Umbilical cord (tissue), 2 donors: ENCODE results near the gene CISH. TPM values are rescaled to one million over a fixed set of nuclear protein-coding genes. Genes with fewer than 3 reads are reported as not detected.
A peak's percentile ranks its signal among the peaks of the same experiment; 100 is the strongest.

Experiments
- DNase-seq: peaks from one replicate; pipeline ENCODE4 v3.0.0-alpha.2; 2015; ENCODE audit warnings: low spot score
- total RNA-seq: library from RNA; depleted of rRNA; stranded (reverse); fragments of >200 nt; gene quantifications from one replicate; pipeline ENCODE4 v1.2.3, GENCODE V29; 2014; ENCODE audit warnings: low replicate concordance; ENCODE audit not compliant: insufficient read depth

The CISH gene
- total RNA-seq, 1 donor from 2014 or later = 5.5 TPM

DNA sequence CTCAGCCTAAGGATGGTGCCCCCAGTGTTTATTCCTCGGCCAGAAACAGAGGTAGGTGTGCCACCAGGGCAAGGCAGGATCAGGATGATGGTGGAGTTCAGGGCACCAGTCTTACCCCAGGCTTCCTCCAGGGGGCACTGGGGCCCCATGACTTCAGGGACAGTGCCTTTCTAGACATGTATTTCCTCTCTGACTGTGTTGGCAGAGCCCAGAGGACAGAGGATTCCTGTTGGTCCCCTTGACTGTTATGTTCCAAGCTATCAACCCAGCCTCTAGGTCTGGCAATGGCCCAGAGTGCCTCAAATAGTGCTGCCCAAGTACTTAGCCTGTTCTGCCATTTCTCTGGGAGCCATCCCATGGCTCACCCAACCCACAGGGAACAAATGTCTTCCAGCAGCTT lies 39.4 kb downstream of the CISH start:
- DNase-seq = peak; percentile 72

DNA sequence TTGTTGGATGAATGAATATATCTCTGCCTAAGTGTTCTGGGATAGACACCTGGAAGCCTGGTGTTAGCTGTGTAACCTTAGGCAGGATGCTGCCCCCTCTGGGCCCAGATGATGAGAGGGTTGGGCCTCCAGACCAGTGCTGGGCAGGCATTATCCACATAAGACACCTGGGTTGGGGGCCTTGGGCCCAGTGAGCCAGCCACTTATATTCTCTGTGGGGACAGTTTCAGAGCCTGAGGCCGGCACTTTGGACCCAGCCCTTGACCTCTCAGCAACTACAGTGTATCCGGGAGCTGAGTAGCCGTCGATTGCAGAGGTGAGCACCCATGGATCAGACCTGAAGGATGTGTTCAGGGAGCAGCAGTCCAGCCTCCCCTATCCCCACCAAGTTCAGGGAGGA lies 40.1 kb downstream of the CISH start:
- DNase-seq = no peak

DNA sequence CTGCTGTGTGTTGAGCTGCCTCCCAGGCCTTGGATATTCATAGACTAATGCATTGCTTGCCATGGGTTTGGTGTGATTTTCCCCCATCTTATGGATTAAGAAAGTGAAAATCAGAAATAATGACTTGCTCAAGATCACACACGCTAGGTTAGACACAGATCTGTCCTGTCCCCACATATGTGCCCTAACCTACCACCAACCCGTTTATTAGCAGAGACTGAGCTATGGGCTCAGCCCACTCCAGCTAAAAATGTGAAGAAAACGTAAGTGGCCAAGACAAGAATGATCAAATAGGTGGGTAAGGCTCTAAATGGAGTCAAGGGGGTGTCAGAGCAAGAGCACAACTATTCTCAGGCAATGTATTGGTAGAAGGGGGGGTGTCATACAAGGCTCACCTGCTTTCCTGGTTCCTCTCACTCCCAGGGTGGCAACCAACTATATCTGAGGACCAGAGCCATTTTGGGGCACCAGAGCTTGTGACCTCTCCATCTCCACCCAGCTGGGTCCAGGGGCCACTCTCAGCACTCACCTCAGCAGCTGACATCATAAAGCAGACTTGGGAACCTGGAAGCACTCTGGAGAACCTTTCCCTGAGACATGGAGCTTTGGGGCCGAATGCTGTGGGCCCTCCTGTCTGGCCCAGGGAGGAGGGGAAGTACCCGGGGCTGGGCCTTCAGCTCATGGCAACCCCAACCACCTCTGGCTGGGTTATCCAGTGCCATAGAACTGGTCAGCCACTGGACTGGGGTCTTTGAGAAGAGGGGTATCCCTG lies 40.9 kb downstream of the CISH start:
- no peak for DNase-seq

DNA sequence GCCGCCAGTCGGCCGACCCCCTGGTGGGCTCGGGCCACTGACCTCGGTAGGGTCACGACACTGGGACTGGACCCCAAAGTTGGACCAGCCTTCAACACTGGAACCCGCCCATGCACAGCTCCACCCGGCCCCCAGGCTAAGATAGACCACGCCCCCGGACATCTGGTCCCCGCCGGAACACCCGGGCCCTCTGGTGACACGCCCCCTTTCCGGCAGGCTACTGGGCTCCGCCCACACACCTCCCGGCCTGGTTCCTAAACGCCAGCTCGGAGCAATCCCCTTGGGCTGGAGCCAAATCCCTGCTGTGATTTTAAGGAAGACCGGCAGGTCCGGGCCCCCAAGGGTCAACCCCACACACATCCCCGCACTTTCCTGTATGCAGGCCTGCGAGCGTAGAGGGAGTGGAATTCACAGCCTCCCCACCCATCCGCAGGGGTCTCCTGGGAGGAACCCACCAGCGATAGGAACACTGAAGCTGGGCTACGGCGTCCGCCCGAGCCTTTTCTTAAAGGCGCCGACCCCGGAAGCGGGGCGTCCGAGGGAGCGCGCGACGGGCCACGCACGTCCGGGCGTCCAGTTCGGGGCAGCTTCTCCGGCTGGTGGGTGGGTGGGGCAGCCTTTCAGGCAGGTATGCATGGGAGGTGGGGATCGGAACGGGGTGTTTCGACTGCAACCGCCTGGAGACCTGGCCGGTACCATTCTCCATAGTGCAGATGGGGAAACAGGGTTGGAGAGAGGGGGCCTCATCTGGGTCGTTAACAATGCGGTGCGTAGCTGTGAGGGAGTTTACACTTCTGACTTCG lies 42.4 kb downstream of the CISH start, which contains the start of gene HEMK1:
TSS of gene HEMK1 (plus strand) at position 576 of the 803 bp plus-strand sequence. CDS start 1,583 bp downstream, outside the sequence.
- DNase-seq = peak; percentile 98

DNA sequence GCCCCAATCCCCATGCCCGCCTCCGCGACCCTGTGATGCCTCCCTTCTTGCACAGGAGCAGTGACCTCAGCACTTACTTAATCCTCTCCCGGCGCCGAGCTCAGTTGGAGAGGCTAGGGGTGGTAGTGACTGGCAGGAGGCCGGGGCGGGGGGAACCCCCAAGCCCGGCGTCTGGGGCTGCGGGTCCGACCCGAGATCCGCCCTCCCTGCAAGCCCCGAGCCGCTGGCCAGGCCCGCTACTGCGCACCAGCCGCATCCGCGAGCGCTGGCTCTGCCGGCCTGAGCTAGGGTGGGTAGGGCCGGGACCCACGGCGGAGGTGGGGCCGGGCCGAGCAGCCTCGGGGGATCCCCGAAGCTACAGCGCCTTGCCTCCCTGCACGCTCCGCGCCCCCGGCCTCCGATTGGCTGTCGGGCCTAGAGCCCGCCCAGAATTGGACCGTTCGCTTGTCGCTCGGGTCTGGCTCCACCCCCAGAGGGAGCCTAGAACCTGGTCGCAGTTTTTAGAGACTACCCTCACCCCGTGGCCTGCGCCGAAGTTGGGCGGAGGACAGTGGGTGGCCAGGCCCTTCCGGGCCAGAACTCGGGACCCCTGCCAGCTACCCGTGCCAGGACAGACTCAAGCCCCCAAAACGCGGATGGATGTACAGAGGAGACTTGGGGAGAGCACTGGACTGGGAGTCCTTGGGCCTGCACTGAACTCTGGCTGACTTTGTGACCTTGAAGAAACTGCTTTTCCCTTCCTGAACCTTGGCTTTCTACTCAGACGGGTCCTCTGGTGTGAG lies 44.0 kb downstream of the CISH start, which contains the start of gene C3orf18:
TSS of gene C3orf18 (minus strand) at position 362 of the 782 bp plus-strand sequence. CDS start 2,048 bp downstream, outside the sequence.
- DNase-seq = peak; percentile 95

DNA sequence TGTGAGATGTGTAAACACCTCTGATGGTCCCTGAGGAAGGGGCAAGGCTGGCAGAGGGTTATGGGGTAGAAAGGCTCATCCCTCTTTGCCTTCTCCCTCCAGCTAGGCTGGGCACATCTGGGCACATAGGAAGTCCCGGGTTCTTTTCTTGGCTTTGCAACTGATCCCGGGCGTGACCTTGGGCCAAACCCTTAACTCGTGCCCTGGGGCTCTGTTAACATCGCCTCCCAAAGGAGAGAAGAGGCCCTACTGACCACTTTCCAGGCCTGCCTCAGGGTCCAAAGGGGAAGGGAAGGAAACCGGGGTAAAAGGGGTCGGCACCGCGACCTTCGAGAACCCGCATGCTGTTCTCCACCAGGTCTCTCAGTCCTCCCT lies 44.6 kb downstream of the CISH start:
- no peak for DNase-seq

DNA sequence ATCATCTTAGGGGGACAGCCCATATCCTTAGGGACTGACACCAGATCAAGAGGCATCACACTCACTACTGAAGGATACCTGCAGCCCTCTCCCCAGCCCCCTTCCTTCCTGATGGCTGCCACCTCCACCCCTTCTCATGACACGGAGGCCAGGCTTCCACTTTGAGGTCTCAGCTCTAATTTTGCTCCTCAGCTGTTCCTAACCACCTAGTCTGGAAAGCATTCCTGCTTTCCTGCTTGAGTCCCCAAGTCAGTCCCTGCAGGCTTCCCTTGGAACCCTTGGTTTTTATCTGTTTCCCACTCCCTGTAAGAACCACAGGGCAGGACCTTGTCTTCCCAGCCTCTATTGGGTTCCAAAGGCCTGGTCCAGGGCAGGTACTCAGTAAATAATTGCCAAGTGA lies 47.3 kb downstream of the CISH start:
- no peak for DNase-seq

DNA sequence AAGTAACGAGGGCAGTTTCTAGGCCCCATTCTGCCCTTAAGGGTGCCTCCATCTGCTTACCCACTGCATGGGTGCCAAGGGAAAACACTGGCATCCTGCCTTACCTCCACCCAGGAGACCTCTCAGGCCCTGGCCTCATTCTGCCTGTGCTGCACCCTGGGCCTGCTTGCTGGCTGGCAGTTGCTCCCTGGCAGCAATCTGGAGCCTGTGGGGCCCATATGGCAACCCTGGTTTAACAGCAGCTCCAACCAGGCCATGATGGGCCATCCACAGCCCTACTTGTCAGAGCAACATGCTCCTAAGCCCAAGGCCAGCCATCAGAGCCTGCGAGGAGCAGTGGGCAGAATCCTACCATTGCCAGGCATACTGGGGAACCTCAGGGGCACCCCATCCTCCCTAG lies 47.7 kb downstream of the CISH start:
- DNase-seq = no peak

DNA sequence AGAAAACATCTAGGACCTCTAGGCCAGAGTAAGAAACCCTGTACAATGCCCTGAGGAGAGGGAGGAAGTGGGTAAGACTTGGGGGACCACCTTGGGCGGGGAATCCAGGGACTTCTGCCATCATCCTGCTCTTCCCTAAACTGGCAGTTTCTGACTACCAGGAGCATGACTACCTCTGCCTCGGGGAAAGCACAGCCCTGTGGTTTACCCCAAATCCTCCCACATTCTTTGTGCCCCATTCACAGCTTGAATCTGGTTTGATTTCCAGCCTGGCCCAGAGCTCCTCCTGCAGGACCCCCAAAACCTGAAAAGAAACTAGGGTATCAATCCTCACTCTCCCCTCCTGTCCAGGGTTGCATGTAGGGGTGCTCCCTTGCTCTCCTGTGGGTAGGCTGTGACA lies 48.7 kb downstream of the CISH start:
- DNase-seq = no peak

DNA sequence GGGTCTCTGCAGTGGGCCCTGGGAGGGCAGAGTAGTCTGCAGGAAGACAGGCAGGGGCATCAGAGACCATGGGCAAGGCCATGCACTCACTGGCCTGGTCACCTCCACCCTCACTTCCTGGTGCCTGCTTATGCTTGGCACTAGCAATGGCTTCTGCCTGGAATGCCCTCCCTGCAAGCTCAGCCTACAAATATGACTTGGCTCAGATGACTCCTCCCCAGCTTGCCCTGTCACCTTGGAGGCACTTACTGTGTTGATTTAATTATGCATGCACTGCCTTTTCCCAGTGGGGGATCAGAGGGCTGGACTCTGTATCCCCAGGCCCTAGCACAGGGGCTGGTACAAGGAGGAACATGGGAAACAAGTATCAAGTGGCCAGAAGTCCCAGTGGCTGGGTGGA lies 51.9 kb downstream of the CISH start:
- no peak for DNase-seq

DNA sequence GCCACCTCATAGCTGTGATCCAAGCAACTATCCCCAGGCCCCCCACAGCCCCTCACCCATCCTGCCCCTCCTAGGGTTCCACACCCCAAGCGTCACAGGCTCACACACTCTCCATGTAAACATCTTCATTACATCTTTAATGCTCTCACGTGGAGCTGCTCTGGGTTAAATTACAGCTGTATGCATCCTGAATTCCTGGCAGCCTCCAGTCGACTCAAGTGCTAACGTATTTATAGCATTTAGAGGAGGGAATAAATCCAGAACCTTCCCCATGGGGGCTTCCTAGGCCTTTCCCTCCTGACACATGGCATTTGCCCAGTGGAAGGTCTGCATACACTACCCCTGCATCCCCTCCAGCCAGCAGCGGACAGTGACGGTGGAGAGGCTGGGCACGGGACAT lies 53.7 kb downstream of the CISH start:
- no peak for DNase-seq

DNA sequence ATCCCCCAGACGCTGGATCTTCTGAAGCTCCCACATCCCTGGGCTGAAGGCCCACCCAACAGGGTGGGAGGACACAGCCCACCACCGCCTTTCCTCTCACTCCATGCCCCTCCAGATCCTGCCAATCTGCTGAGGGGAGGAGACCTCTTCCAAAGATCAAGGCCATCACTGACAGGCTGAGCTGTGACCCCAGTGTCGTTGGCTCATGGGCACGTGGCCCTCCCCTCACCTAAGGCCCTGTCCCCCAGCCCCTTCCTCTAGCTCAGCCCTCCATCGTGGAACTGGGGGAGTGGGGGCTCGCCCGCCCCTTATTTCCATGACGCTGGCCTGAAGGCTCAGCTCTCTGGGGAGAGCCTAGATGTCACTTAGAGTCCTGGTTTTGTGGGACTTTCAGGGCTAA lies 54.5 kb downstream of the CISH start:
- DNase-seq = no peak

Other genes starting within 250 kb of the CISH start
- 0.24 TPM for gene CACNA2D2, start 108.1 kb downstream of the CISH start, total RNA-seq
- 5.3 TPM for gene C3orf18, start 44.0 kb downstream of the CISH start, total RNA-seq
- 17.8 TPM for gene HEMK1, start 42.3 kb downstream of the CISH start, total RNA-seq
- gene MAPKAPK3, start 5.4 kb upstream of the CISH start, total RNA-seq = 24.3 TPM
- 0.72 TPM for gene DOCK3, start 63.2 kb upstream of the CISH start, total RNA-seq